OCI-LY7 (cell line): ENCODE results near the gene RAG2.

Experiments
- CTCF ChIP-seq: fragments of 200-600 bp; sonication (generic); conservative IDR thresholded peaks from 2 replicates; pipeline ENCODE4 v1.5.1; 2014; ENCODE audit warnings: mild to moderate bottlenecking, antibody characterized with exemption, low read length, moderate library complexity, mixed read lengths
- EZH2phosphoT487 ChIP-seq: fragments of 200-600 bp; sonication (generic); IDR thresholded peaks from 2 replicates; pipeline ENCODE4 v1.6.1; 2018; ENCODE audit warnings: low read depth, borderline replicate concordance, mild to moderate bottlenecking, mixed run types, antibody characterized with exemption, low read length, moderate library complexity, mixed read lengths

GRCh38 chr11:36627006-36627405, 29.0 kb upstream of the RAG2 start:
- TF ChIP-seq CTCF (no peak), EZH2phosphoT487 (no peak)
